ENCODE data around the gene SLC37A1.

SLC37A1 gene

DNA sequence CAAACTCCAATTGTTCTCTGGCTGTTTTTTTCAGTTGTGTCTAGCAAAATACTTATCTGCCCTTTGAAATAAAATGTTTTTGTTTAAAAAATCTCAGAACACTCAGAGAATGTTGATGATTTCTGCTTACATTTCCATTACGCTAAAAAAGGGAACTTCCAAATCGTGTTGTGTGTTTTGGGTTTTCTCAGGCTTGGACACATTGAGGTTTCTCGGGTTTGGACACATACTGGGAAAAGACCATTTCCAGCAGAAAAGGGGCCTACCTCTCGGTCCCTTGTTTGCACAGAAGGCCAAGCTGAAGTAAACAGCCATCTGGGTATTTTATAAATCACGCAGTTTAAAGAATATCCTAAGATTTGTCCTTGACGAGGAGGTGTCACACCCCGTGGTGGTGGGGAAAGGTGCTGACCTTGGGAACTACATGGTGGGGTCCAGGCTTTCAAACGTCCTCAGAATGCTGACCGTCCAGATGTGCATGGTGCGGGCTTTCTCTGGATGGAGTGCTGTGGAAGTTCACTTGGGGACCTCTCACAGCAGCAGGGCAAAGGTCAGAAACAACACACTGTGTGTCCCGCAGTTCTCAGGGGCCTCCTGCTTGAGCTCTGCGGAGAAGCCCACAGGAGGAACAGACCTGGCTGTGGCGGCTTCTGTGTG is 67.8 kb downstream of the SLC37A1 start:
- DNase-seq (ENCODE audit: low read depth): no peak

DNA sequence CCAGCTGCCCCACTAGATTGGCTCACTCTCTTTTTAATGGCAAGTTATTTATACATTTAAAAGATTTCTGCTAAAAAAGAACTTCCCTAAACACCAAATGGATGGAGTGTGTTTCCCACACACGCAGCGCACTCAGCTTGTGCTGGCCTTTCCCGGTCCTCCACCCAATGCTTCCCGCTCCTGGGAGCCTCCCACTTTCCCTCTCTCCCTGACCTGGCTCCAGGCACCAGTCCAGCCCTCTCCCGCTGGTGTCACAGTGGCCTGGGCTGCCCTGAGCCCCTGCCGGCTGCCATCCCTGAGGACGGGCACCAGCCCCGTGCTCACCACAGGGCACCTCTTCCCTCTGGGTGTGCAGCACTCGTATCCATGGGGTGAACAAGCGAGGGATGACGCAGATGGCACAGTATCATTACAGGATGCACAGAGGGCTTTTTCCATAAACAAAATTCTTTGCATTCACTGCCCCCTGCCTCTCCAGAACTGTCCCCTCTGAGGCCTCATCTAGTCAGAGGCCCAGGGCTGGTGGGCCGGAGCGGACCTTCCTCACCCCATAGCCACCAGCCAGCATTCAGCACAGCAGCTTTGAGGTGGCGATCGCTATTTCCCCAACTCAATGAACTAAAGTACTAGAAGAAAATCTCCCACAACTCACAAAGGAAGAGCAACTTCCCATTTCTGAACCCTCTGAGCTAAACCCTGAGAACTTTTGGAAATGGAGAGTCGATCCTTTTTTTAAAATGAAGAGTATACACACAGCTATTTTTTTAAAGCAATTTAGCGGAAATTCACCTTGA is 68.5 kb downstream of the SLC37A1 start:
- no peak overlapping the region for H3K4me3 ChIP-seq (ENCODE audit: low read depth, low read length)
- DNase-seq (ENCODE audit: low read depth): no peak
- TF ChIP-seq, protein P1, sequence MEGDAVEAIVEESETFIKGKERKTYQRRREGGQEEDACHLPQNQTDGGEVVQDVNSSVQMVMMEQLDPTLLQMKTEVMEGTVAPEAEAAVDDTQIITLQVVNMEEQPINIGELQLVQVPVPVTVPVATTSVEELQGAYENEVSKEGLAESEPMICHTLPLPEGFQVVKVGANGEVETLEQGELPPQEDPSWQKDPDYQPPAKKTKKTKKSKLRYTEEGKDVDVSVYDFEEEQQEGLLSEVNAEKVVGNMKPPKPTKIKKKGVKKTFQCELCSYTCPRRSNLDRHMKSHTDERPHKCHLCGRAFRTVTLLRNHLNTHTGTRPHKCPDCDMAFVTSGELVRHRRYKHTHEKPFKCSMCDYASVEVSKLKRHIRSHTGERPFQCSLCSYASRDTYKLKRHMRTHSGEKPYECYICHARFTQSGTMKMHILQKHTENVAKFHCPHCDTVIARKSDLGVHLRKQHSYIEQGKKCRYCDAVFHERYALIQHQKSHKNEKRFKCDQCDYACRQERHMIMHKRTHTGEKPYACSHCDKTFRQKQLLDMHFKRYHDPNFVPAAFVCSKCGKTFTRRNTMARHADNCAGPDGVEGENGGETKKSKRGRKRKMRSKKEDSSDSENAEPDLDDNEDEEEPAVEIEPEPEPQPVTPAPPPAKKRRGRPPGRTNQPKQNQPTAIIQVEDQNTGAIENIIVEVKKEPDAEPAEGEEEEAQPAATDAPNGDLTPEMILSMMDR (IDR thresholded peaks at IDR 0.05; ENCODE audit: insufficient read depth, low read depth, low read length, missing control alignments): no peak

More for the DNA sequence above, 67.8 kb downstream of the SLC37A1 start:
- H3K4me3 ChIP-seq (ENCODE audit: low read depth, low read length): no peak overlapping the region
- TF ChIP-seq, protein P1 (IDR thresholded peaks at IDR 0.05; ENCODE audit: insufficient read depth, low read depth, low read length, missing control alignments): no peak

DNA sequence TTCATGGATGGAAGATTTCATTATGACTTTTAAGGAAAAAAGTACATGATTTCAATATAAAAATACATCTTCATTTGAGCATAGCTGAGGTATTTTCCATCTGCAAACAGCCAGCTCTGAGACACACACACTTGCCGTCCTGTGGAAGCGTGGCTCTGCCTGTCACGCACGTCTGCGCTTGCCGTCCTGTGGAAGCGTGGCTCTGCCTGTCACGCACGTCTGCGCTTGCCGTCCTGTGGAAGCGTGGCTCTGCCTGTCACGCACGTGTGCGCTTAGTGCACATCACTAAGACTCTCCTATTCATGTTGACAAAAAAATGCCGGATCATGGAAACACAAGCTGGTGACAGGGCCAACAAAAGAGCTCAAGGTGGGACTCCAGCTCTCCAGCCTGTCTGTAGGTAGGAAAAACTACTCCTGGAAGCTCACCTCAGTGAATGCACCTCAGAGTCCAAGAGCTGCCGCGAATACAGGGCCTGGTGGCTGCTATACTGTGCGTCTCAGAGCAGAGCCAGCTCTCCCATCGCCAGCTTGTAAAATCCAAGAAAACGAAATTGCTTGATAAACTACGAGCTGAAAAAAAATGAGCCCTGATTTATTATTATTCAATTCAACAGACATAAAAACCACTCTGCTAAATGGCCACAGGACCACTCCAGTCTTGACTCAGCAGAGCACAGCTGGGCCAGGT is 69.3 kb downstream of the SLC37A1 start:
- TF ChIP-seq, protein P1 (IDR thresholded peaks at IDR 0.05; ENCODE audit: insufficient read depth, low read depth, low read length, missing control alignments): no peak
- no peak for DNase-seq (ENCODE audit: low read depth)
- no peak overlapping the region for H3K4me3 ChIP-seq (ENCODE audit: low read depth, low read length)

DNA sequence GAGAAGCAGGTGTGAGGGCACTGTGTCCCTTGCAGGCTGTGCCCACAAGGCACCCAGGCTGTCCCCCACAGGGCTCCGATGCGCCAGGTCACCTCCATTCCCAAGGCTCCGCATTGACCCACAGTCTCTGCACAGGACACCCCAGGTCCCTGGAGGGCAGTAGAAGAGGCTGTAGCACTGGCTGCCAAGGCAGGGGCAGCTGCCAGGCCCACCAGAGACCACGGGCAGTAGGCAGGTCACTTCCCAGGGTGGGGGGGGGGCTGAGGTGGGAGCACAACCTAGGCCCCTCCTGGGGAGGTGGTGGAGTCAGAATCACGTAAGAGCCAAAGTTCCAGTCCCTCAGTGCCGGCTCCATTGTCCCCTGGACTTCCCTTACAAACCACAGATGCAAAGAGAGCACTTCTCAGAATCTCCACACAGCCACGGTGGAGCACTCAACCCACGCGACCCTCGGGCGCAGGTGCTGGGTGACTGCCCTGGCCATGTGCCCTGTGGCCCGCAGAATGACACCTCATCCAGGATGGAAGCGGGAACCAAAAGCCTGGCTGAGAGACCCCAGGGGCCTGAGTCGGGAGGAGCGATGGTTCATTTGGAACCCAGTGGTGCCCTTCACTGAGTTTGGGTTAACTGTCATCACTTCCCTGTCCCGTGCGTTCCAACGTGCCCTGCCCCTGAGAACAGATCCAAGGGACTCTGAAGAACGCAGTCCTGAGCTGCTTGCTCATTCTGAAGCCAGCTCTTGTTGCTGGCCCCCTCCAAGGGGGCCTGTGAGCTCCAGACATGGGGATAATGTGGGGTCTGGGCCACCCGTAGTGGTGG is 70.0 kb downstream of the SLC37A1 start:
- TF ChIP-seq, protein P1 (IDR thresholded peaks at IDR 0.05; ENCODE audit: insufficient read depth, low read depth, low read length, missing control alignments): no peak
- no peak overlapping the region for H3K4me3 ChIP-seq (ENCODE audit: low read depth, low read length)
- no peak for DNase-seq (ENCODE audit: low read depth)

DNA sequence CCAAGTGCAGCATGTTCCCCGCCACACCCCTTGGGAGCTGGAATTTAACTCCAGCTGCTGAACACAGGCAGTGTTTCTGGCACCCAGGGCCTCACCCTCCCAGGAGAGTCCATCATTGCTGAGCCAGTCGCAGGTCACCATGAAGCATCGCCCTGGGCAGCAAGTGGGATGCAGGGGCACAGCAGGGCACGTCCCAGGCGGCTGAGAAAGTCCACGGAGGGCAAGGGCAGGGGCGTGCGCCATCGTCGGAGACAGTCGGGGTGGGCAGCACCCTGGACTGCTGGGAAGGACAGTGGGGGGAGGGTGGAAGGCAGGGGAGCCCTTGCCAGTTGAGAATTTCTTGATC is 70.6 kb downstream of the SLC37A1 start:
- TF ChIP-seq, protein P1 (IDR thresholded peaks at IDR 0.05; ENCODE audit: insufficient read depth, low read depth, low read length, missing control alignments): no peak
- no peak overlapping the region for H3K4me3 ChIP-seq (ENCODE audit: low read depth, low read length)
- no peak for DNase-seq (ENCODE audit: low read depth)

DNA sequence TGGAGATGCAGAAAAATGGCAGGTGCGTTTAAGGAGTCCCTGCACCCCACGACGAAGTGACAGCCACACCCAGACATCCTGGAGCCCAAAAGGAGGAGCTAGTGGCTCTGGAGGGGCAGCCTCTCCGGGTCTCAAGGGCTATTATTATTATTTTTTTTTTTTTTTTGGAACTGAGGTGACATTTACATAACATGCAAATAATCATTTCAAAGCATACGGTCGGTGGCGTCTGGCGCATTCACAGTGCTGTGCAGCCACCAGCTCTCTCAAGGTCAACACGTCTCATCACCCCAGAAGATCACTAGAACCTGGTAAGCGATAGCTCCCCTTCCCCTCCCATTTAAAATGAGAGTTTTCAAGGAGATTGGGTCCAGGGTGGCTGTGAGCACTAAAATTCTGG is 72.2 kb downstream of the SLC37A1 start:
- no peak overlapping the region for H3K4me3 ChIP-seq (ENCODE audit: low read depth, low read length)
- TF ChIP-seq, protein P1 (IDR thresholded peaks at IDR 0.05; ENCODE audit: insufficient read depth, low read depth, low read length, missing control alignments): no peak
- DNase-seq (ENCODE audit: low read depth): no peak

Measured in GM12865 (cell line).